Measurements from ENCODE around the gene BCAP31. TPM values are rescaled to one million over a fixed set of nuclear protein-coding genes. Genes with fewer than 3 reads are reported as not detected.
A peak's percentile ranks its signal among the peaks of the same experiment; 100 is the strongest.

Gene BCAP31
- total RNA-seq, 1 experiment from 2014 or later = 150 TPM

DNA sequence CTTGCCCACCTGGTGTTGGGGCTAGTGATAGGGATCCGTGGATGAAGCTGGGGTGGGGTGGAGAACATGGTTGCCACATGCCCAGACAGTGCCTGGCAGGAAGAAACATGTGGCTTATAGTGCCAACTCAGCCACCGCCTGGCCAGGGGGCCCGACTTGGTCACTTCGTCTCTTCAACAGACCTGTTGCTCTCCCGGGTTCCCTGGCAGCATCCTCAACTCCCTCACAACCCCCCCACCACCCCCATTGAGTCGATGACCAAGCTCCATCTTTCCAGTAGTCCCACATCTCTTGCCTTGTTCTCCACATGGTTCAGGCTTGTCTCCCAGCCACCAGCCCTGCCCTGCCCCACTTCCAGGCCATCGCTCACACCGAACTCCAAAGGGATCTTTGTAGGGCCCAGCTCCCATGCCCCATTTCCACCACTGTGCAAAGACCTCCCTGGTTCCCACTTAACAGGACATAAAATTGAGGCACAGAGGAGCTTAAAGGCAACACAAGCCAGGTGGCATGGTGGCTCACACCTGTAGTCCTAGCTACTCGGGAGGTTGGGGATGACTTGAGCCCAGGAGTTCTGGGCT lies 58.4 kb downstream of the BCAP31 start:
- TF ChIP-seq FOXJ3 (CRISPR knock-in tag; IDR thresholded peaks at IDR 0.05; ENCODE audit: borderline replicate concordance) = no peak
- TF ChIP-seq RORB (CRISPR knock-in tag; IDR thresholded peaks at IDR 0.05) = no peak
- TF ChIP-seq ZNF396 (CRISPR knock-in tag; IDR thresholded peaks at IDR 0.05; ENCODE audit: borderline replicate concordance) = no peak
- no peak for TF ChIP-seq E2F4 (CRISPR knock-in tag; IDR thresholded peaks at IDR 0.05; ENCODE audit: borderline replicate concordance, low read depth)
- TF ChIP-seq ETV6 (CRISPR knock-in tag; IDR thresholded peaks at IDR 0.05) = no peak
- TF ChIP-seq, protein P1, sequence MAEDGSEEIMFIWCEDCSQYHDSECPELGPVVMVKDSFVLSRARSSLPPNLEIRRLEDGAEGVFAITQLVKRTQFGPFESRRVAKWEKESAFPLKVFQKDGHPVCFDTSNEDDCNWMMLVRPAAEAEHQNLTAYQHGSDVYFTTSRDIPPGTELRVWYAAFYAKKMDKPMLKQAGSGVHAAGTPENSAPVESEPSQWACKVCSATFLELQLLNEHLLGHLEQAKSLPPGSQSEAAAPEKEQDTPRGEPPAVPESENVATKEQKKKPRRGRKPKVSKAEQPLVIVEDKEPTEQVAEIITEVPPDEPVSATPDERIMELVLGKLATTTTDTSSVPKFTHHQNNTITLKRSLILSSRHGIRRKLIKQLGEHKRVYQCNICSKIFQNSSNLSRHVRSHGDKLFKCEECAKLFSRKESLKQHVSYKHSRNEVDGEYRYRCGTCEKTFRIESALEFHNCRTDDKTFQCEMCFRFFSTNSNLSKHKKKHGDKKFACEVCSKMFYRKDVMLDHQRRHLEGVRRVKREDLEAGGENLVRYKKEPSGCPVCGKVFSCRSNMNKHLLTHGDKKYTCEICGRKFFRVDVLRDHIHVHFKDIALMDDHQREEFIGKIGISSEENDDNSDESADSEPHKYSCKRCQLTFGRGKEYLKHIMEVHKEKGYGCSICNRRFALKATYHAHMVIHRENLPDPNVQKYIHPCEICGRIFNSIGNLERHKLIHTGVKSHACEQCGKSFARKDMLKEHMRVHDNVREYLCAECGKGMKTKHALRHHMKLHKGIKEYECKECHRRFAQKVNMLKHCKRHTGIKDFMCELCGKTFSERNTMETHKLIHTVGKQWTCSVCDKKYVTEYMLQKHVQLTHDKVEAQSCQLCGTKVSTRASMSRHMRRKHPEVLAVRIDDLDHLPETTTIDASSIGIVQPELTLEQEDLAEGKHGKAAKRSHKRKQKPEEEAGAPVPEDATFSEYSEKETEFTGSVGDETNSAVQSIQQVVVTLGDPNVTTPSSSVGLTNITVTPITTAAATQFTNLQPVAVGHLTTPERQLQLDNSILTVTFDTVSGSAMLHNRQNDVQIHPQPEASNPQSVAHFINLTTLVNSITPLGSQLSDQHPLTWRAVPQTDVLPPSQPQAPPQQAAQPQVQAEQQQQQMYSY (CRISPR knock-in tag; IDR thresholded peaks at IDR 0.05) = no peak
- TF ChIP-seq, protein P2, sequence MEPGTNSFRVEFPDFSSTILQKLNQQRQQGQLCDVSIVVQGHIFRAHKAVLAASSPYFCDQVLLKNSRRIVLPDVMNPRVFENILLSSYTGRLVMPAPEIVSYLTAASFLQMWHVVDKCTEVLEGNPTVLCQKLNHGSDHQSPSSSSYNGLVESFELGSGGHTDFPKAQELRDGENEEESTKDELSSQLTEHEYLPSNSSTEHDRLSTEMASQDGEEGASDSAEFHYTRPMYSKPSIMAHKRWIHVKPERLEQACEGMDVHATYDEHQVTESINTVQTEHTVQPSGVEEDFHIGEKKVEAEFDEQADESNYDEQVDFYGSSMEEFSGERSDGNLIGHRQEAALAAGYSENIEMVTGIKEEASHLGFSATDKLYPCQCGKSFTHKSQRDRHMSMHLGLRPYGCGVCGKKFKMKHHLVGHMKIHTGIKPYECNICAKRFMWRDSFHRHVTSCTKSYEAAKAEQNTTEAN (CRISPR knock-in tag; IDR thresholded peaks at IDR 0.05) = no peak
- TF ChIP-seq FOXK1 (CRISPR knock-in tag; IDR thresholded peaks at IDR 0.05) = no peak
- no peak for TF ChIP-seq HMGA2 (CRISPR knock-in tag; IDR thresholded peaks at IDR 0.05)
- TF ChIP-seq ZNF317 (CRISPR knock-in tag; IDR thresholded peaks at IDR 0.05; ENCODE audit: borderline replicate concordance, low read depth) = no peak
- no peak for TF ChIP-seq ZNF232 (CRISPR knock-in tag; IDR thresholded peaks at IDR 0.05)
- H3K4me3 Mint-ChIP-seq = no peak overlapping the region
- H3K36me3 Mint-ChIP-seq = no peaks in the 10 kb centered on the region
- ATAC-seq = no peak
- peaks cover 42% of the 10 kb centered on the region for H3K27me3 Mint-ChIP-seq (ENCODE audit: low read depth)
- no peaks in the 10 kb centered on the region for H3K9me3 Mint-ChIP-seq
- H3K27ac Mint-ChIP-seq = no peak overlapping the region
- H3K4me1 Mint-ChIP-seq = no peaks in the 10 kb centered on the region; the same call in 1 of the 2 replicates
- POLR2A ChIA-PET = no interaction called here
- CTCF ChIA-PET = interaction anchor here (0.6 to 6.3 kb wide), 5 partner anchors 18 to 312 kb away, joined by 3 to 153 read pairs (median 5); partner anchors contain the start of gene DUSP9
- no peak for DNase-seq (ENCODE audit: low spot score)

- ATAC-seq (peak; percentile 81), DNase-seq (ENCODE audit: low spot score) (peak; percentile 75)
- Mint-ChIP-seq H3K36me3 (no peaks in the 10 kb centered on the region), H3K27me3 (ENCODE audit: low read depth) (peaks cover 48% of the 10 kb centered on the region), H3K4me3 (peak overlapping the region; percentile 50), H3K9me3 (peaks cover 4% of the 10 kb centered on the region; the same call in 1 of the 2 replicates), H3K4me1 (no peaks in the 10 kb centered on the region; the same call in 1 of the 2 replicates), H3K27ac (no peak overlapping the region)
- POLR2A ChIA-PET = no interaction called here
- CTCF ChIA-PET = interaction anchor here (0.8 to 3.6 kb wide), 9 partner anchors 13 to 123 kb away, joined by 3 to 15 read pairs (median 5); partner anchors contain the start of gene DUSP9
- no peak for TF ChIP-seq FOXP1 (CRISPR knock-in tag; IDR thresholded peaks at IDR 0.05; ENCODE audit: borderline replicate concordance)
- TF ChIP-seq ZNF423 (CRISPR knock-in tag; IDR thresholded peaks at IDR 0.05) = 0 out of 2 replicates have a peak, but pooled peaks have one; percentile 16
- TF ChIP-seq CTCF (IDR thresholded peaks at IDR 0.05) = peak; percentile 30
Observed at GRCh38 chrX:153662266-153662665, 61.9 kb downstream of the BCAP31 start.

All from WTC11 (cell line).